Fibroblast of the conjunctiva (primary cell): ENCODE measurements around the gene ATP23.

Experiments used
- DNase-seq: peaks from one replicate; pipeline ENCODE4 v3.0.0-alpha.2; 2010; ENCODE audit warnings: low read depth

The ATP23 gene, protein sequence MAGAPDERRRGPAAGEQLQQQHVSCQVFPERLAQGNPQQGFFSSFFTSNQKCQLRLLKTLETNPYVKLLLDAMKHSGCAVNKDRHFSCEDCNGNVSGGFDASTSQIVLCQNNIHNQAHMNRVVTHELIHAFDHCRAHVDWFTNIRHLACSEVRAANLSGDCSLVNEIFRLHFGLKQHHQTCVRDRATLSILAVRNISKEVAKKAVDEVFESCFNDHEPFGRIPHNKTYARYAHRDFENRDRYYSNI

DNA sequence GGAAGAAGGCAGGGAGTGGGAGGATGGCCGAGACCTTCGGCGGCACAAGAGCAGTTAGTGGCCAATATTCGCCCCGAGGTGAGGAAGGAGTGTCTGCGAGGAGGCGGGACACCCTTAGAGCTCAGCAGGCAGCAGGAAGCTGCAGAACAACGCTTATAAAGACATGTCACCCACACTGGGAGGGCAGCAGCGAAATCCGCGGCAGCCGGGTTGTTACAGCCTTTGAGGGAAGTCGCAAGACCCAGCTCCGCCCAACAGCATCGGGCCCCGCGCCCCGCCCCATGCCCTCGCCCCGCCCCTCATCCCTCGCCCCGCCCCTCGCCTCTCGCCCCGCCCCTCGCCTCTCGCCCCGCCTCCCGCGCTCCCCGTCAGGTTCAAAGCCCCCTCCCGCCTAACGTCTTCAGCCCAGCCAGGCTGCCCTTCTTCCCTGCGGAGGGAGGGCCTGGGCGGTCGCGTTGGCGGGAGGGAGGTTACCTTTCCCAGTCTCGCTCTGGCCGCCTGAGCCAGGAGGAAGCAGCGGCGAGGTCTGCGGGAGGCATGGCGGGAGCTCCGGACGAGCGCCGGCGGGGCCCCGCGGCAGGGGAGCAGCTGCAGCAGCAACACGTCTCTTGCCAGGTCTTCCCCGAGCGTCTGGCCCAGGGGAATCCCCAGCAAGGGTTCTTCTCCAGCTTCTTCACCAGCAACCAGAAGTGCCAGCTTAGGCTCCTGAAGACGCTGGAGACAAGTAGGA, at the start of gene ATP23:
Gene ATP23 (plus strand): TSS at position 403 of the 730 bp plus-strand sequence. CDS start 135 bp downstream, at position 538.
- DNase-seq, result peak; percentile 67

DNA sequence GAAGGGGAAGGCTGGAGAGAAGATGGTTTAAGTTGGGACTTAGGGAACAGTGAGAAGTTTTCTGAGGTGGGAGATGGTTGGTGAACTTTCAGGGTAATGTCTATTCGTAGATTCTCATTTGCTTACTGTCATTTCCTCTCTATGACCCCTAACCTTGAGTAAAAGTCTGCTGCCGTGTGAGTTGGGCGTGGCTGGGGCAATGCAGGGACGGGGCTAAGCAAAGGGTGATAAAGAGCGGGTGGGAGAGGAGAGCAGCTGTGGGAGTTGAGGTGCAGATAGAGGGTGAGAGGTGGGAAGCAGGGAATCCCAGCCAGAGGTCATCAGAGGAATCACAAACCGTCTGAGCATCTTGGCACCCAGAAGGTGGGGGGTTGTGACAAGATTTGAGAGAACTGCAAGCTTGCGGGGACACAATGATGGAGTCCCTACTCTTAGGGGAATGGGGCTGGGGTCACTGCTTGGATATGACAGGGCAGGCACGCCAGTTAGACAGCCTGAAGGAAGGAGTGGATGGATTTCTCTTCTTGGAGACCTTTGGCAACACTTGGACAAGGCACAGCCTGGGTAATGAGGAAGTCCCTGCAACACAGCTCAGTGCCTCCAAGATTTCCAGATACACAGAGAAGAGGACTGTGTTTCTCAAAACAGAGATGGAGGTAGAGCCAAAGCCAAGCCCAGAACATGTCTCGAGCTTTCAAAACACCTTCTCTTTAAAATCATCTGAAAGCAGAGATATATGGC, 49.0 kb upstream of the ATP23 start:
- DNase-seq, result no peak

DNA sequence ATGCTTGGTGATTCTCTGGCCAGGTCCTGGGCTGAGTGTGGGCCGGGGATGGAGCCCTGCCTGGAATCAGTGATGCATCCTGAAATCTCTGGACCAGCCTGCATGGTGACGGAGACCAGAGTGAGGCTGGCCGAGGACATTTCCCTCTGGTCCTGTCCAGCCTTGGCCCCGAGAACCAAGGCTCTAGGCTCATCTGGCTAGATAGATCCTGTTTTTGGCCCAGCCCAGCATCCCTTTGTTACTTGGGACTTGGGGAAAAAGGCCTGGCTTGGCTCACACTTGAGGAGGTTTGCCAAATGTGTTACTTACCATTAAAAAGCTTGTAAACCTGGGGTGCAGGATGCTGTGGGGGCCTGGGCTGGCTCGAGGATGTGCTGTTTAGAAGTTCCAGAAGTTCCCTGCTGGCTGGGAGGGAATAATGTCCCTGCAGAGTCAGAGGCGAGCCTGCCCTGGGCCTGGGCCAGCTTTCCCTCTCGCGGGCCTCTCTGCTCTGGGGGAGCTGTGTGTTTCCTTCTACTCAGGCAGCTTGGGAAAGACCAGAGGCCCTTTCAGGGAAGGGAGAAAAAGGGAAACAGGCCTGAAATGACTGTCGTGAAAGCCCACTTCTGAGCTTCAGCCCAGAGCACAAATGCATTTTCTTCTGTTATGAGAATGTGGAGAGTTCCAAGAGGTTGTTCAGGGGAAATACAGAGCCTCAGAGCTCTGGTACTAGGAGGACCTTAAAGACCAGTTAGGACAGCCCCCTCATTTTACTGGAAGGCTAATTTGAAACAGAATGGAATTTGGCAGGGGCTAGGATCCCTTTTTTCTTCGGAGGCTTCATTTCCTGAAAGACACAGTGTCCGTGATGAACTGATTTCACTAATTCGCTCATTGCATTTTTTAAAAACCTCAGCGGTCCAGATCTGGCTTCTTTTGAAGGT, 47.7 kb upstream of the ATP23 start:
- DNase-seq, result peak; percentile 91

DNA sequence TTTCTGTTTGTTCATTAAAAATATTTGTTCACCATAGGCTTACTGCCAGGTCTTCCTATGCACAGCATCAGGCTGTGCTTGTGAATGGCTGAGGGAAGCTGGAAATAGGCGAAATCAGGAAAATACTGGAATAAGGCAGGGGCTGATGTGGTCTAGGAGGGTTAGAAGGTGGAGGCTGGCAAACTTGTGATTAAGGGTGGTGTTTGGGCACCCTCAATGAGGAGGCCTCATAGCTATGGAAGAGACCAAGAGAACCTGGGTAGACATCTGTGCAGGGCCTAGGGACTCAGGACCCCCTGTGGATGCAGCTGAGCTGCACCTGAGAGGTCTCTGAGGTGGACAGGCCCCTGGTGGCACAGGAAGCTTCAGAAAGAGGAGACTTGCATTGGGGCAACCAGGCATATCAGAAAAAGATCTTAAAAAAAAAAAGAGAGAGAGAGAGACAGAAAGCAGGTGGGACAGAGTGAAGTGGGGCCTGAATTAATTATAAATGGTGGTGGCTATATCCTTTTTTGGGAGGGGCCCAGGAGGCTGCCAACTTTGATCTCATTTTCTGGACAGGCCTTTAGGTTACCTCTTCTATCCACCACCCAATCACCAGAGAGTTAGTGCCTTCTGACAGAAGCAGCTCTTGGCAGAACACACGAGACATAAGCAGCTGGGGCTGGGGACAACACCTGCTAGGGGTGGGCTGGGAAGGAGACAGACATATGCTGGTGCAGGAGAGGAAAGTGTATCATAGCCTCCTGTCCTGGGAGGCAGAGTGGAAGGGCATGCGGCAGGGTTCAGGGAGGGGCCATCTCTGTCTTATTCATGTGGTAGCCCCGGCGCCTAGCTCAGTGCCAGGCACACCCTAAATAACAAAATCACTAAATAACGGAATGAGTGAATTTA, 46.7 kb upstream of the ATP23 start:
- DNase-seq, result no peak

DNA sequence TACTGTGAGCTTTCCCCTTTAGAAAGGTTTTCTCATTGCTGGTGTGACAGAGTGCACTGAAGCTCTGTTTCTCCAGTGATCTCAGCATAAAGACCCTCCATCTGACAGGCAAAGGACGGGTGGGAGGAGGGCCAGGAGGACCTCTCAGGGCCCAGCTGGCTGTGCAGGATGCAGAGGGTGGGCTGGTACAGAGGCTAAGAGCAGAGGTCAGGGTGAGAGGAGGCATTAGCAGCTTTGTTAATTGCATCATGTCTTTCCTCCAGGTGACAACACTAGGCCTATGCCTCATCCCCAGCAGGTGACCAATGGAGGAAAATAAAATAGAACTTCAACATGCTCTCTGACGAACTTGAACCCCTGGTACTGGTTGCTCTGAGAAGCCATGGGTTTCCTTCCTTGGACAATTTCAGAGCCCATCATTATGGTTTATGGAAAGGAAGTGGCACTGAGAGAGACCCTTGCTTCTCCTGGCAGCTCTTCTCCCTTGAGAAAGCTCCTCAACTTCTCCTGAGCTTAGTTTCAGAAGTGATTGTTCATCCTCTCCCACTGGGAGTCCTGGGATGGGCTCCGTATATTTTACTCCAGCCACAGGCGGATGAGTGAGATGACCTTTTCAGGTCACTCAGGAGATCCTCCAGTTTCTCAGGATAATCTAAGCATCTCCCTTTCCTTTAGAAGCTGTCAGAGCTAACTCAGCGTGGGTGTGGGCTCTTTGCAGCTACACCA, 45.8 kb upstream of the ATP23 start:
- no peak for DNase-seq

DNA sequence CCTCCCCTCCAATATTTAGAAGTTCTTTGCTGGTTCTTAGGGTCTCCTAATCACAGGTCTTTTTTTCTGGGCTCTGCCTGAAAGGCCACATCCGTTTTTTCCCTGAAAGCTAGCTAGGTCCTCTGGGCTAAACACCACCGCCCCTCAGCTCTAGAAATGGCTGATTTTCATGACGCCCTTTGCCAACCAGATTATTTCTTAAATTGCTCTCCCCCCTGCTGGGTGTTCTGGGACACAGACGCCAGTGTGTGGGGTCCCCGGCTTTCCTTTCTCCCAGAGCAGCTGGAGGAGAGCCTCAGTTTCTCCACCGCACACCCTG, 45.3 kb upstream of the ATP23 start:
- no peak for DNase-seq

DNA sequence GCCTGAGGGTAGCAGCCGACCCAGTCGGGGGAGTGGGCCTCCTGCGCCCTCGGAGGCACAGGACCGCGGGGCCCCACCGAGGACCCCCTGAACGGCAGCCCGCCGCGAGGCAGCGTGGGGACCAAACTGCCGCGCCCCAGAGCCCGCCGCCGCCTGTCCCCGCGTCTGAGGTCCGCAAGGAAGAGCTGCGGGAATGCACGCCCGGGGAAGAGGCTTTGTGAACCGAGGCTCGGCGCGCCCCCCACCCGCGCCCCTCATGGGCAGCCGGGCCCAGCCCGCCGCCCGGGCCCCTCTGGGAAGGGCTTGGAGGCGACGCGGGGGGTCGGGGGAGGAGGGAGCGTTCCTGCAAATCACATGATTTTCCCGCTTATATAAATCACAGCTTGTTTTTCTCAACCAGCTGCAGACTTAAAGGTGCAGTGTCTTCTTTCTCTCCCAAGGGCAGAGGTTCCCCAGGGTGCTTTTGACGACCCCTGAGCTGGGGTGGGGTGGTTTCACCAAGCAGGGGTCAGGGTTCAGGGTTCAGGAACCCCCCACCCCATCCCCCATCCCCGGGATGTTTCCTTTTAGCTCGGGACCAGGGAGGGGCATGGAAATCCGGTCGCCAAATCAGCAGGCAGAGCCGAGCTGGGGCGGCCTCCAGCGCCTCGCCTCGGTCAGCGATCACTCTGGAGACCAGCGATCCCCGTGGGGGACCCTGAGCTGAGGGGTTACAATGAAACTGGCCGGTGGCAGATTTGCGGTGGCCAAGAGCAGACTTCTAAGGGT, 44.7 kb upstream of the ATP23 start:
- DNase-seq, result peak; percentile 56

DNA sequence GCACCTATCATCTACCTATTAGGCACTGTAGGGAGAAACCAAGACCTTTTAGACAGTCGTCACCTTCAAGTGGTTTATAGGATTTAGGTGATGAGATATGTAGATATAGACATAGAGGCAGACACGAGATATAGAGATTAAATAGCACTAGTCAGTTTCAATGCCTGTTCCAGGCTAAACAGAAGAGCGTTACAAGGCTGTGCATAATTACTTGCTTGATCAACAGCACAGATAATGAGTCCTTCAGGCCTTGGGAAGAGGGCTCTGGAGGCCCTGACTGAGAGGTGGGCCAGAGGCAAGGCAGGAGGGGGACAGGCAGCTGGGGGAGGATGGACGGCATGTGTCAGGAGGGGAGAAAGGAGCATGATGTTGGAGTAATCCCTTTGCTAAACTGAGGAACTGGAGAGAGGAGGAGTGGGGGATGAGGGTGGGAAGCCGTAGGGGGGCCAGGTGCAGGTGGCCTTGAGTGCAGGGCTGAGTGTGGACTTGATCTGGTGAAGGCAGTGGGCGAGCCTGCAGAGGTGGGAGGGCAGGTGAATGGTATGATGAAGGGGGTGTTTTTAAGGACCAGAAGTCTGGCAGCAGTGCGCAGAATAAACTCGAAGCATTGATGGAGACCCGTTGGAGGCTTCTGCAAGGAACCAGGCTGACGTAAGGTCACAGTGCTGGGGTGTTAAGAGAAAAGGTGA, 43.9 kb upstream of the ATP23 start:
- DNase-seq, result no peak

DNA sequence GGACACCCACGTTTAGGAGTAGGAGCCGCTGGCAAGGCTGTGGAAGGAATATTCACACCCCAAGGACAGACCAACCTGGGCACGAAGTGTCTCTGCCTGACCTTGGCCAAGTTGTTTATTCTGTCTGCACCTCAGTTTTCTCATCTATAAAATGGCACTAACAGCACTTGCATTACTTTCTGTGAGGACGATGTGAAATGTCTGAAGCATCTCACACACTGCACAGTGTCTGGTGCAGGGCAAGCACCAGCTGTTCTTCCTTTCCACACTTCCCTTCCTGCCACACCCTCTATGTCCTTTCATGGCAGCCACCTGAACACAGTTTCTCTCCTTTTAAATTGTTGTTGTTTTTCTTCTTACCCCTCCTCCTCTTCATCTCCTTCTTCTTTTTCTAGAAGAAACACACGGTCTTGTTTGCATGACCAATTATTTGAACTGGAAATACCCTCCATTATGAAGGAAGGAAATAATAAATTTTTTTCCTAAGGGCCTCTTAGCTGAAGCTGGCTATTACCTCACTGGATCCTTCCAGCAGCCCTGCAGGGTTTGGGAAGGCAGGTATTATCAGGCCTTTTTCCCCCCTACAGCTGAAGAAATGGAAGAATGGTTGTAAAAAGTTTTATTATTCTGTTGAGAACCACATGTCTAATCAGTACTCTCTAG, 42.9 kb upstream of the ATP23 start:
- DNase-seq, result no peak

DNA sequence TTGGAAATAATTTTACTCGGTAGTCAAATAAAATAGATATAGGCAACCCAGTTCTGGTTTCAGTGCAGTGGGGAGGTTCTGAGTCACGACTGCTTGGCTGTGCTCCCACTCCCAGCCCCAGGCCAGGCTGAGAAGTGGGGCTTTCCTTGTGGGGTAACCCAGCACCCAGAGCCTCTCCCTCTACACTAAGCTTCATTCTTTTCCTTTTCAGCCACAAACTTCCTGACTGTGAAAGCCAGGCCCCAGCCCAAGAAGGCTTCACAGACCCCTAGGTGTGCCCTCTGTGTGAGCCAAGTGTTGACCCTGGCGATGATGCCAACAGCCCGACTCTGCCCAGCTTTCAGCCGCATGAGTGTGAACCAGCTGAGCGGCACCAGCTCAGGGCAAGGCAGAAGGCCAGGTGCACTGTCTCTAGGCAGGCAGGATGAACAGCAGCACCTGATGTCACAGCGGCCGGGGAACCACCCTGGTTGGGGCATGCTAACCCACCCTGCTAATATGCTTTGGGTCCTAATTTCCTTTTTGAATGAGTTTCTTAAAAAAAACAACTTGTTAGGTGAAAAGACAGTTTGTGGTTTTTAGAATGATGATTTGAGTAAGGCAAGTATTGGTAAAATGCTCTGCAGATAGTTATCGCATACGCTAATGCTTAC, 42.2 kb upstream of the ATP23 start:
- peak; percentile 41 for DNase-seq

DNA sequence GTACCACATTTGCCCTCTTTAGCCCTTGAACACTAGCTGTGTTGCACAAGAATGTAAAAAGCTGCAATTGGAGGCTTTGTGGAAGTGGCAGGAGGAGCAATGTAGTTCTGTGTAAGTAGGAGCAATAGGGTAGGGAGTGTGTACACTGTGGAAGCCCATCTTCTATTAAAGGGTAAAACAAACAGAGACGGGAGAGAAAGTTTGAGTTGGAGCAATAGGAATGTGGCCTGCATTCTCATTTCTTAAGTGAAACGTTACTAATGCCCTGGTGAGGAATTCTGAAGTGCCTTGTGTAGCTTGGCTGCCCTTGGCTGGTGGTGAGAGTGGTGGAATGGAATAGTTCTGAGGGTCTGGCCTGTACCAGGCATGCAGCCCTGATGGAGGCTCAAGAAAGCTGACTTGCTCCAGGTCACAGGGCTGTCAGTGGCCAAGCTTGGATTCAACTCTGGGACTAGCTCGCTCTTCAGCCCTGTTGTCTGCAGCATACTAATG, 38.8 kb upstream of the ATP23 start:
- no peak for DNase-seq

DNA sequence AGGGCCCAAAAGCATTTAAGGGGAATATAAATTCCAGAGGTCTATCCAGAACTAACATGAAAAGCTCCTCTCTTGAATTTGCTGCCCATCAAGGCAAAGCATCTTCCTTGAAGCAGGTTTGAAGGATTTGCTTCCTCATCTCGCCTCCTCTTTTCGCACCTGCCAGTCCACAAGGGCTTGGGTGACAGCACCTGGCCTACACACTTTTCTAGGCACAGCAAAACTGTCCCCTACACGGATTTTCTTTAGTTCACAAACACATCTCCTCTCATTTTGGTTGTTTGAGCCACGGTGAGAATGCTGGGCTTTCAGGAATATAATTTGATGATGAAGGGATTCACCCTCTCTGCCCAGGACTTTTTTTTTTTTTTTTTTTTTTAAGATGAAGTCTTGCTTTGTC, 36.9 kb upstream of the ATP23 start:
- DNase-seq, result no peak

DNA sequence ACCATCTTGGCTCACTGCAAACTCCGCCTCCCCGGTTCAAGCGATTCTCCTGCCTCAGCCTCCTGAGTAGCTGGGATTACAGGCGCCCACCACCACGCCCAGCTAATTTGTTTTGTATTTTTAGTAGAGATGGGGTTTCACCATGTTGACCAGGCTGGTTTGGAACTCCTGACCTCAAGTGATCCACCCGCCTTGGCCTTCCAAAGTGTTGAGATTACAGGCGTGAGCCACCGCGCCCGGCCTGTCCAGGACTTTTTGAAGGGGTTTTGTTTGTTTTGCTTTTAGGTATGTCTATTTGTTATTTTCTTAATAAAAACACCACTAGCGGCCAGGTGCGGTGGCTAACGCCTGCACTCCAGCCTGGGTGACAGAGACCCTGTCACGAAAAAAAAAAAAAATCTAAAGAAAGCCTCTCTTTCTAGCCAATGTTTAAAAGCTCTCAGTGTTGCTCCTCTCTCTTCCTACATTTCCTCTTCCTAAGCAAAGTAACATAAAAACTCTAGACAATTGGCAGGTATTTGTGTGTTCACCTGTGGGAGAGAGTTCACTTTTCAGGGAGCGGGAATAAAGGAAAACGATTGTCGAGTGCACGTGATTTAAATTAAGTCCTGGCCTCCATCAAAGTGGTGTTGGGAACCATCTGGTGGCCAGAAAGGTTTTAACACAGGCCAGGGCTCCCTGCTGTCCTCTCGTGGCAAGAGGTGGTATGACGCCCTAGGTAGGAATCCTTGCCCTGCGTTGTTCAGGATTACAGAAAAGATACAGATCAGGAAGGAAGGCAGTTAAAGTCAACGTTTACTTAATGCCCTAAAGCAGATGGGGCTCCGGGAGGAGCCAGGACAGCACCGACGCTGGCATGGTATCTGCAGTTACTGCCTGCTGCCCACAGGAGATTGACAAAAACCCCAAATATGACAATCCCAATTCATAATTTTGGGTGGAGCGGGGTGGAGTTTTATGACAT, 36.2 kb upstream of the ATP23 start:
- DNase-seq, result peak; percentile 84

DNA sequence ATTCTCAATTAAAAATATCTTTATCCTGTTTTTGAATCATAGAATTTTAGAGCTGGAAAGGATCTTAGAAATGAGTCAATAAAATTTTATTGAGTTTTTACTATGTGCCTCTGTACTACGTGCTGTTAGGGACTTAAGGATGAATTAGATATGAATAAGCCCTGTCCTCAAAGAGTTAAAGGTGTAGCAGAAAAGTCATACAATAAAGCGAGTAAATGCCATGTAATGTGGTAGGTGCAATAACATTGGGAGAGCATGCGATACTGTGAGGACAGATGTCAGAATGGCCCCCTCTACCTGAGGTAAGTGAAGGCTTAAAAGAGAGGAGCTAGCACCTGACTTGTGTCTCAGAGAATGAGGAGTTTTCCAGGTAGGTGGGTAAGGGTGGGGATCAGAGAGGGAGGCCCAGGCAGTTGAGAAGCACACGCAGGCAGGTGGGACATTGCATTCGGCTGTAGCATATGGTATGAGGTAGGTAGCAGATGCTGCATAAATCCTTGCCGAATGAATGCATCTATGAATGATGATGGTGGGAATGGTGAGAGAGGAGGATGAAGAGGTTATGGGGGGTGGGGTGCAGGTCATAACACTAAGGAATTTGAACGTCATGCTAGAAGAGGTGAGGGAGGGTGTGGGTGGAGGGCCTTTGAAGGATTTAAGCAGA, 35.4 kb upstream of the ATP23 start:
- DNase-seq, result no peak

DNA sequence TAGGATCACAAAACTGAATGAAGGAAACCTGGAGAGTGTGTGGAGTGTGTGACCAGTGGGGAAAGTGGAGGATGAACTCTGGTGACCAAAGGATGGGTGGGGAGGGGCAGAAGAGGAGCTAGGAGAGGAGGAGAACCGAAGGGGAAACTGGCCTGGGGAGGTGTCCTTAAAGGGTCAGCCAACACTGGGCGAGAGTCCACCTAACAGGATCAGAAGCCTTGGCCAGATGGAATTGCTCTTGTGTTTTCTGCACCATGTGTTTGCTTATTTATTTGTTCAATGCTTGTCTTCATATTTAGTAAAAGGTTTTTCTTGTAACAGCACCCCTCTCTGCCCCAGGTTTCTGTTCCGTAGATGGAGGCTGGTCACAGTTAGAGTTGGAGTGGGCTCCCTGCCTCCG, 34.5 kb upstream of the ATP23 start:
- no peak for DNase-seq

DNA sequence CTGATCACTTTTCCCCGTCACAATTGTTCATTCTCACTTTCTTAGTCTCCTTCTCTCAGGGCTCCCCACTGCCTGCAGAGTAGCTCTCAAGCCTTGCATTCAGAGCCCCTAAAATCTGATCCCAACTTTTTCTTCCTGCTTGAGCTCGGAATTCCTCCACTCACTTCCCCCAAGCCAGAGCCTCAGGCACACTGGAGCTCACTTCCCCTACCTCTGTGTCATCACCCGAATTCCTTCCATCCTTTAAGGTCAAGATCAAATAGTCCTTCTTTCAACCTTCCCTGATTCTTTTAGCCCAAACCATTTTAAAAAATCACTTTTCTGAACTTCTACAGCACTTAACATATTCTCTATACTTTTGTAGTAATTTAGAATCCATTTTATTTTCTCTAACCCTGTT, 34.1 kb upstream of the ATP23 start:
- DNase-seq, result no peak
